GM19324 (cell line): ENCODE results near the gene DDX49.
"Not testable (repeated sequence)": the region's sequence is repeated elsewhere in the genome, so short reads cannot be mapped to it uniquely, and the experiment has no call there.

ENCODE experiments used
- ATAC-seq: cut with Tn5 transposase; IDR thresholded peaks from one replicate; pipeline ENCODE4 v1.9.1; 2021; ENCODE audit warnings: mild to moderate bottlenecking, moderate library complexity; ENCODE audit not compliant: unreplicated experiment, low FRiP score

The DDX49 gene

GRCh38 chr19:18908917-18909619 lies 10.4 kb upstream of the DDX49 start:
- ATAC-seq, result no peak

GRCh38 chr19:18910010-18910409 lies 9.5 kb upstream of the DDX49 start:
- ATAC-seq, result no peak

- no peak for ATAC-seq
Measured at GRCh38 chr19:18910801-18911436, 8.6 kb upstream of the DDX49 start.

GRCh38 chr19:18912933-18913332 lies 6.6 kb upstream of the DDX49 start:
- ATAC-seq, result no peak

- ATAC-seq, result no peak
Measured at GRCh38 chr19:18913466-18913865, 6.0 kb upstream of the DDX49 start.

GRCh38 chr19:18915639-18916038 lies 3.9 kb upstream of the DDX49 start:
- ATAC-seq, result no peak

GRCh38 chr19:18917593-18917992 lies 1.9 kb upstream of the DDX49 start:
- ATAC-seq, result not testable (repeated sequence)

- ATAC-seq, result no peak
Measured at GRCh38 chr19:18919900-18920214, 342 bp downstream of the DDX49 start.

- ATAC-seq, result no peak
Measured at GRCh38 chr19:18920400-18920799, 885 bp downstream of the DDX49 start.

GRCh38 chr19:18921593-18921992 lies 2.1 kb downstream of the DDX49 start:
- no peak for ATAC-seq

GRCh38 chr19:18922228-18922985 lies 2.9 kb downstream of the DDX49 start:
- no peak for ATAC-seq

- ATAC-seq, result no peak
Measured at GRCh38 chr19:18924684-18925213, 5.2 kb downstream of the DDX49 start.

GRCh38 chr19:18928018-18928805 lies 8.7 kb downstream of the DDX49 start:
- ATAC-seq, result no peak

- no peak for ATAC-seq
Measured at GRCh38 chr19:18929311-18929710, 9.8 kb downstream of the DDX49 start.

GRCh38 chr19:18931316-18932162 lies 12.0 kb downstream of the DDX49 start:
- ATAC-seq, result no peak

- ATAC-seq, result no peak
Measured at GRCh38 chr19:18932216-18932841, 12.8 kb downstream of the DDX49 start.

GRCh38 chr19:18933297-18933696 lies 13.8 kb downstream of the DDX49 start:
- ATAC-seq, result no peak

GRCh38 chr19:18939163-18939562 lies 19.6 kb downstream of the DDX49 start:
- ATAC-seq, result no peak
